IPS-15b (cell line): ENCODE results near the gene EFHC1.

ENCODE experiments used
- H3K27me3 ChIP-seq: one replicate; pipeline ENCODE4 v1.6.1; 2013; ENCODE audit warnings: low read length; ENCODE audit not compliant: control insufficient read depth, insufficient read depth
- H3K36me3 ChIP-seq: one replicate; pipeline ENCODE4 v1.6.1; 2013; ENCODE audit warnings: low read length; ENCODE audit not compliant: control insufficient read depth, insufficient read depth
- H3K4me1 ChIP-seq: one replicate; pipeline ENCODE4 v1.6.1; 2013; ENCODE audit warnings: mild to moderate bottlenecking, low read length; ENCODE audit not compliant: control insufficient read depth, insufficient read depth
- H3K4me3 ChIP-seq: one replicate; pipeline ENCODE4 v1.5.1; 2013; ENCODE audit warnings: low read depth, low read length
- H3K9ac ChIP-seq: one replicate; pipeline ENCODE4 v1.6.1; 2013; ENCODE audit warnings: low read depth, mild to moderate bottlenecking, low read length
- H3K9me3 ChIP-seq: one replicate; pipeline ENCODE4 v1.6.1; 2013; ENCODE audit warnings: mild to moderate bottlenecking, low read length; ENCODE audit not compliant: control insufficient read depth, insufficient read depth

The EFHC1 gene

GRCh38 chr6:52572536-52572935 is 152.4 kb downstream of the EFHC1 start:
- Histone ChIP-seq H3K4me1 (peaks cover 22% of the 10 kb centered on the region), H3K9me3 (no peaks in the 10 kb centered on the region), H3K4me3 (no peak overlapping the region), H3K36me3 (no peaks in the 10 kb centered on the region), H3K27me3 (no peaks in the 10 kb centered on the region), H3K9ac (no peak overlapping the region)

GRCh38 chr6:52573295-52573694 is 153.2 kb downstream of the EFHC1 start:
- Histone ChIP-seq H3K4me1 (peaks cover 21% of the 10 kb centered on the region), H3K36me3 (no peaks in the 10 kb centered on the region), H3K27me3 (no peaks in the 10 kb centered on the region), H3K4me3 (no peak overlapping the region), H3K9ac (no peak overlapping the region), H3K9me3 (no peaks in the 10 kb centered on the region)
